ENCODE data around the gene NOTCH1.

- TF ChIP-seq CTCF (IDR thresholded peaks at IDR 0.05; ENCODE audit: low read depth, low read length) (no peak), EZH2phosphoT487 (IDR thresholded peaks at IDR 0.05; ENCODE audit: low read depth) (no peak)
Observed at GRCh38 chr9:136470792-136471469, 74.9 kb downstream of the NOTCH1 start.
